GM12892 (cell line): ENCODE measurements around the gene CYP1B1.

Source experiments
- POLR2A ChIP-seq: IDR thresholded peaks from 2 replicates; pipeline ENCODE4 v1.6.1; 2011; ENCODE audit warnings: low read depth, low read length, control low read depth
- TAF1 ChIP-seq: IDR thresholded peaks from 2 replicates; pipeline ENCODE4 v1.6.1; 2011; ENCODE audit warnings: low read depth, mild to moderate bottlenecking, control low read depth, low read length, borderline replicate concordance

GRCh38 chr2:38104598-38104997, 28.6 kb upstream of the CYP1B1 start:
- TF ChIP-seq POLR2A (no peak), TAF1 (no peak)
